Effector memory CD8-positive, alpha-beta T cell (primary cell): ENCODE data around the gene KRTAP10-5.
"Not testable (repeated sequence)": the region's sequence is repeated elsewhere in the genome, so short reads cannot be mapped to it uniquely, and the experiment has no call there.

ENCODE experiments used
- ATAC-seq: fragments of 150-1000 bp; cut with Tn5 transposase; replicated peaks from 2 replicates; pipeline ENCODE4 v1.10.0; 2021; ENCODE audit warnings: mild to moderate bottlenecking, moderate library complexity
- DNase-seq, 3 experiments: peaks; one replicate each; pipeline ENCODE4 v3.0.0; 2021
- H3K27ac Mint-ChIP-seq, 2 donors: one replicate each; pipeline ENCODE4 v1.8.0; 2022; ENCODE audit warnings: mild to moderate bottlenecking in 2 of 2, mixed read lengths in 2 of 2, moderate library complexity in 2 of 2
- H3K27me3 Mint-ChIP-seq, 2 donors: one replicate each; pipeline ENCODE4 v1.8.0; 2022; ENCODE audit warnings: mixed read lengths in 2 of 2
- H3K36me3 Mint-ChIP-seq: one replicate; pipeline ENCODE4 v1.8.0; 2022; ENCODE audit warnings: mild to moderate bottlenecking, moderate library complexity, mixed read lengths; ENCODE audit not compliant: insufficient read depth
- H3K4me1 Mint-ChIP-seq, 2 donors: one replicate each; pipeline ENCODE4 v1.8.0; 2022; ENCODE audit warnings: low read depth in 2 of 2, mixed read lengths in 2 of 2
- H3K4me3 Mint-ChIP-seq, 2 donors: one replicate each; pipeline ENCODE4 v1.8.0; 2022; ENCODE audit warnings: mild to moderate bottlenecking in 2 of 2, mixed read lengths in 2 of 2, moderate library complexity in 2 of 2
- H3K9me3 Mint-ChIP-seq, 2 donors: one replicate each; pipeline ENCODE4 v1.8.0; 2022; ENCODE audit warnings: mixed read lengths in 2 of 2

The KRTAP10-5 gene

DNA sequence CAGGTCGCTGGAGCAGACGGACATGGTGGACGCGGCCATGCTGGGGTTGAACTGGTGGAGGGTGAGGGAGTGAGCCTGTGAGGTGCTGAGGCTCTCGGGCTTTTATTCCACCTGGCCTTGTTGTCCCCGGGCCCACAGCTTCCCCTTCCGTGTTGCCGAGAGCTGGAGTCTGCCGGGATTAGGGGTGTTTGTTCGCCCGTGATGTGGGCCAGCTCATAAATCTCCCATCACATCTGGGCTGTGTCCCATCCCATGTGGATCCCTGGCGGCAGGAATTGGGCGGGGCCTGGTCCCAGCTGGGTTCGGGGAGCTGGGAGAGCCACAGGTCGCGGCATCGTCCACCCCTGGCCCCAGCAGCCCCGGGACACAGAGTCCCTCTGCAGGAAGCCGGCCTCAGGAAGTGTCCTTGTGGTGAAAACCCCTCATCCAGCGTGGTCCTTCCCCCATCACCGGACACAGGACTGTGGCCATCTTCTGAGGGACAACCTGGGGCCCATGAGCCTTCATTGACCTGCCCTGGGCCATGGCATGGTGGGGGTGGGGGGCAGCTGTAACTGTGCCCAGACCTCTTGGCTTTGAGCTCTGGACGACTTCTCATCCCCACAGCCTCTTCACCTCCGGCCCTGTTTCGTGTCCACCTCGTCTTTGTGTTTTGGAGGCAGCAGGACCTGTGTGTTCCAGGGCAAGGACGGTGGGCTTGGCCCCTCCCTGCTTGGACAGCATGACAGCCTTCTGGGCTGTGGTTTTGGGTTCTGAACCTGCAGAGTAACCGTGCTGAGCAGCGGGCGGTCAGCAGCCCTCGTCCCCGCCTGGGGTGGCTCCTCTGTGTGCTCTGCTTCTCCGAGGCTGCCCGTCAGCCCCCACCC, 12.3 kb upstream of the KRTAP10-5 start, which contains the start of gene KRTAP10-6:
Gene KRTAP10-6 (minus strand): TSS at position 60 of the 866 bp plus-strand sequence. CDS start 21 bp downstream, at position 39.
- peaks cover 0 to 38% of the 10 kb centered on the region in 2 donors for H3K27me3 Mint-ChIP-seq
- H3K4me3 Mint-ChIP-seq = no peak within 1 kb of the TSS
- H3K4me1 Mint-ChIP-seq = peaks cover 4 to 5% of the 10 kb centered on the region in 2 donors
- H3K36me3 Mint-ChIP-seq = no peaks in the 10 kb centered on the region
- DNase-seq (no peak), ATAC-seq (no peak)
- H3K27ac Mint-ChIP-seq = peak within 1 kb of the TSS in 1 of 2 donors; percentile 46
- no peaks in the 10 kb centered on the region for H3K9me3 Mint-ChIP-seq

DNA sequence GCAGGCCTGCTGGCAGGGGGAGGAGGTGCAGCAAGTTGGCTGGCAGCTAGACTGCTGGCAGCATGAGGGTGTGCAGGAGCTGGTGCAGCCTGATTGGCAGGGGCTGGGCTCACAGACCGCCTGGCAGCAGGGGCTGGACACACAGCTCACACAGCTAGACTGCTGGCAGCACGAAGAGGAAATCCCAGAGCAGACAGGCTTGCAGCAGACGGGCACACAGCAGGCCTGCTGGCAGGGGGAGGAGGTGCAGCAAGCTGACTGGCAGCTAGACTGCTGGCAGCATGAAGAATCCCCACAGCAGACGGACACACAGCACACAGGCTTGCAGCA, 11.4 kb upstream of the KRTAP10-5 start:
- not testable (repeated sequence) for DNase-seq, H3K36me3 Mint-ChIP-seq, H3K9me3 Mint-ChIP-seq, H3K4me3 Mint-ChIP-seq, H3K4me1 Mint-ChIP-seq, ATAC-seq
- peak overlapping the region in 1 of 2 donors; percentile 46 for H3K27ac Mint-ChIP-seq
- H3K27me3 Mint-ChIP-seq = peaks cover 8 to 47% of the 10 kb centered on the region in 2 donors

- H3K9me3 Mint-ChIP-seq, H3K4me1 Mint-ChIP-seq, DNase-seq, H3K36me3 Mint-ChIP-seq, H3K4me3 Mint-ChIP-seq, ATAC-seq: not testable (repeated sequence)
- peaks cover 14 to 53% of the 10 kb centered on the region in 2 donors for H3K27me3 Mint-ChIP-seq
- H3K27ac Mint-ChIP-seq = peak overlapping the region in 1 of 2 donors; percentile 46
Observed at GRCh38 chr21:44590897-44591800, 10.7 kb upstream of the KRTAP10-5 start.

- DNase-seq (no peak), ATAC-seq (no peak)
- Mint-ChIP-seq H3K9me3 (no peaks in the 10 kb centered on the region), H3K27me3 (peaks cover 22 to 62% of the 10 kb centered on the region in 2 donors), H3K27ac (no peak overlapping the region), H3K4me1 (peaks cover 0 to 3% of the 10 kb centered on the region in 2 donors), H3K4me3 (no peak overlapping the region), H3K36me3 (no peaks in the 10 kb centered on the region)
Observed at GRCh38 chr21:44590311-44590721, 9.9 kb upstream of the KRTAP10-5 start.

- DNase-seq = no peak
- H3K4me3 Mint-ChIP-seq = no peak overlapping the region
- no peaks in the 10 kb centered on the region for H3K36me3 Mint-ChIP-seq
- no peaks in the 10 kb centered on the region for H3K9me3 Mint-ChIP-seq
- H3K27me3 Mint-ChIP-seq = peaks cover 25 to 67% of the 10 kb centered on the region in 2 donors
- ATAC-seq = no peak
- H3K27ac Mint-ChIP-seq = peak overlapping the region in 1 of 2 donors; percentile 35
- peaks cover 0 to 2% of the 10 kb centered on the region in 2 donors for H3K4me1 Mint-ChIP-seq
Observed at GRCh38 chr21:44589586-44590305, 9.3 kb upstream of the KRTAP10-5 start.

DNA sequence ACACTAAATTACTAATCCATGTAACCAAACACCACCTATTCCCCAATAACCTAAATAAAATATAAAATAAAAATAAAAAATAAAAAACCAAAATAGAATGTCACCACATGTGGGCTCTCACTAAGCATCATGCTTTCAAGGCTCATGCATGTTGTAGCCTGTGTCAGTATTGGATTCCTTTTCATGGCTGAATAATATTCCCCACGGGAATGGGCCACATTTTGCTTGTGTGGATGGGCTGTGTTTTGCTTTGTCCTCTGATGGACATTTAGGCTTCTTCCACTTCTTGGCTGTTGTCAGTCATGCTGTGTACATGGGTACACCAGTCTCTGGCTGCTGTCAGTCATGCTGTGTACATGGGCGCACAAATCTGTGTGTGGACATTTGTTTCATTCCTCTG, 8.7 kb upstream of the KRTAP10-5 start:
- Mint-ChIP-seq H3K4me1 (peaks cover 2 to 5% of the 10 kb centered on the region in 2 donors), H3K36me3 (no peaks in the 10 kb centered on the region), H3K27me3 (peaks cover 32 to 74% of the 10 kb centered on the region in 2 donors), H3K4me3 (no peak overlapping the region), H3K27ac (peak overlapping the region in 1 of 2 donors; percentile 35), H3K9me3 (no peaks in the 10 kb centered on the region)
- ATAC-seq = no peak
- no peak for DNase-seq

DNA sequence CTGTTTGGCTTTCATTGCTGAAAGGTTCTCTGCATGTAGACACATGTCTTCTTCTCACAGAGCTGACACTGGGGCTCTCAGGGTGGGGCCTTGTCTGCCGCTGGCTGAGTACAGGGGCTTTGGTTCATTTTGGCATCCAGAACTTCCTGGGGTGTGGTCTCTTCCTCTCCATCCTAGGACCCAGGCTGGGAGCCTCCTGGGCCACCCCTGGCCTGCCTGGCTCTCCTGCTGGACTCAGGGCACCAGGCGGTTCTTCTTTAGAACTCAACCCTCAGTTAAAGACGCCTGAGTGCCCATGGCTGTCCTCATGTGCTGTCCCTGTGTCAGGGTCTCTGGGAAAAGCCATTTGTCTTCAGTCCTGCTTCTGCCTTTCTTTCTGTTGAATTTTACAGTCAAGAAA, 5.5 kb upstream of the KRTAP10-5 start:
- H3K27me3 Mint-ChIP-seq = peaks cover 41 to 89% of the 10 kb centered on the region in 2 donors

DNA sequence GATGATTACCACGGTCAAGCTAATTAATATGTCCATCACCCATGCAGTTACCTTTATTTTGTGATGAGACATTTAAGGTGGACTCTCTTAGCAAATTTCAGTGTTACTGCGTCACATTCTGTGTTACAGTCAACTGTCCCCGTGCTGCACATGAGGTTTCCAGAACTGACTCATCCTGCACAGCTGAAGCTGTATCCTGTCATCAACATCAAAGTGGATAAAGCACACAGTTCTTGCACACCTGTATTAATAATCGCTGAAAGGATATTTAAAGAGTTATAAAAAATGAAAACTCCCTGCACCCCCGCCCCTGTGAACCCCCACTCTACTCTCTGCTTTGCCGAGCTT, 3.4 kb upstream of the KRTAP10-5 start:
- Mint-ChIP-seq H3K9me3 (peaks cover 5 to 9% of the 10 kb centered on the region in 2 donors), H3K4me1 (peaks cover 0 to 7% of the 10 kb centered on the region in 2 donors), H3K4me3 (no peak overlapping the region), H3K27me3 (peaks cover 41 to 89% of the 10 kb centered on the region in 2 donors), H3K27ac (no peak overlapping the region), H3K36me3 (no peaks in the 10 kb centered on the region)
- DNase-seq (no peak), ATAC-seq (peak; percentile 42)

More for the DNA sequence above, 5.5 kb upstream of the KRTAP10-5 start:
- ATAC-seq (no peak), DNase-seq (no peak)
- peaks cover 0 to 7% of the 10 kb centered on the region in 2 donors for H3K4me1 Mint-ChIP-seq
- peaks cover 5 to 9% of the 10 kb centered on the region in 2 donors for H3K9me3 Mint-ChIP-seq
- no peaks in the 10 kb centered on the region for H3K36me3 Mint-ChIP-seq
- H3K4me3 Mint-ChIP-seq = no peak overlapping the region
- no peak overlapping the region for H3K27ac Mint-ChIP-seq

DNA sequence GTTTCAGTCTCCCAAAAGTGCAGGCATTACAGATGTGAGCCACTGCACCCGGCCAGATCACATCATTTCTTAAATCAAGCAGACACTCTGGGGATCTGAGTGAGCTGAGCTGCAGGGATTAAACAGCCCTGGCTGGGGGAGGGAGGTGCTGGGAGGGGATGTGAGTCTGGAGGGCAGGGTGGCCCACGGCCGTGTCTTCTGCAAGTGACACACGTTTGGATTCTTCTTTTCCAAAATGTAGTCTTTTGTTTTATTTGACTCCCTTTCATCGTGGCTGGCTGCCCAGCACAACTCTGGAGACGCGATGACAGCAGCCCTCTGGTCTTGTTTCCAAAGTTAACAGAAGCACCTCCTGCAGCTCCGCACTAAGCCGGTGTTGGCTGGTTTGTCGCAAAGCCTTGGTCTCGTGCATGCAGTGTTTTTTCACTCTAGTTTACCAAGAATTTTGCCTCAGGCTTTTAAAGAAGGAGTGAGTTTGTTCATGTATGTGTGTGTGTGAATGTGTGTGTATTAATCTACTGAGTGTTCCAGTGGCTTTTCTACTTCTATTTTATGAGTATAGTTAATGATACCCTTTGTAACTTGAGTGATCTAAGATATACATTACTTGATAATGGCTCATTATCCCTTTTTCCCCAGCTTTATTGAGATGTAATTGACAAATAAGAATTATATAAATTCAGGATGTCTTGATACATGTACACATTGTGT, 2.8 kb upstream of the KRTAP10-5 start:
- Mint-ChIP-seq H3K4me3 (no peak overlapping the region), H3K27me3 (peaks cover 41 to 89% of the 10 kb centered on the region in 2 donors), H3K9me3 (peaks cover 5 to 9% of the 10 kb centered on the region in 2 donors), H3K4me1 (peaks cover 0 to 7% of the 10 kb centered on the region in 2 donors), H3K36me3 (no peaks in the 10 kb centered on the region), H3K27ac (peak overlapping the region in 1 of 2 donors; percentile 87)
- no peak for DNase-seq
- ATAC-seq = no peak

DNA sequence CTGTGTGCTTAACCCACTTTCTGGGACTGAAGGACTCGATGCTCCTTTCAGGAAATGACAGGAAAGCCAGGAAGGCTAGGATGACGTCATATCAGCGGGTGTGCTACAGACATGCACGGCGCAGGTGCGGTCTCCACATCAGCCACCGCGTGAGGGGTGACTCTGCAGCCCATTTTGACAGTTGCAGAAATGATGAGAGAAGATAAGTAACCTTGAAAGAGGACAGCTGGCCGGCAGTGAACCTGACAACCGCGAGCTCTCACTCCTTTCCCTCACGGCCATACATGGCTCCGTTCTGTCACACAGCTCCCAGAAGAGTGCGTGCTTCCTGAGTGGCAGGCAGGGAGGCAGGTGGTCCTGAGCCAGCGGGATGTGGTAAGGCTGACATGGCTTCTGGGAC, 1.7 kb upstream of the KRTAP10-5 start:
- no peak for DNase-seq
- Mint-ChIP-seq H3K27ac (no peak overlapping the region), H3K36me3 (no peaks in the 10 kb centered on the region), H3K9me3 (peaks cover 7 to 9% of the 10 kb centered on the region in 2 donors), H3K4me1 (peaks cover 0 to 7% of the 10 kb centered on the region in 2 donors), H3K27me3 (peaks cover 37 to 78% of the 10 kb centered on the region in 2 donors), H3K4me3 (no peak overlapping the region)
- no peak for ATAC-seq

GRCh38 chr21:44581158-44581557, 754 bp upstream of the KRTAP10-5 start:
- H3K36me3 Mint-ChIP-seq = no peaks in the 10 kb centered on the region
- no peak overlapping the region for H3K4me3 Mint-ChIP-seq
- peaks cover 7 to 9% of the 10 kb centered on the region in 2 donors for H3K9me3 Mint-ChIP-seq
- no peak overlapping the region for H3K27ac Mint-ChIP-seq
- DNase-seq = no peak
- peaks cover 28 to 69% of the 10 kb centered on the region in 2 donors for H3K27me3 Mint-ChIP-seq
- peaks cover 0 to 7% of the 10 kb centered on the region in 2 donors for H3K4me1 Mint-ChIP-seq
- no peak for ATAC-seq

GRCh38 chr21:44579833-44580144, 615 bp downstream of the KRTAP10-5 start:
- Mint-ChIP-seq H3K4me3 (peak overlapping the region in 1 of 2 donors; percentile 52), H3K36me3 (no peaks in the 10 kb centered on the region), H3K9me3 (peaks cover 7 to 9% of the 10 kb centered on the region in 2 donors), H3K27ac (no peak overlapping the region), H3K4me1 (peaks cover 2 to 10% of the 10 kb centered on the region in 2 donors), H3K27me3 (peaks cover 21 to 68% of the 10 kb centered on the region in 2 donors)
- ATAC-seq (no peak), DNase-seq (no peak)
